TTC549 (cell line): Measurements from ENCODE around the gene LRRIQ1.

Experiments used
- FAIRE-seq: peaks from 2 replicates; lab custom pipeline; 2012; peaks lifted over from hg19 to GRCh38; lab: Jason Lieb, UNC

Gene LRRIQ1

DNA sequence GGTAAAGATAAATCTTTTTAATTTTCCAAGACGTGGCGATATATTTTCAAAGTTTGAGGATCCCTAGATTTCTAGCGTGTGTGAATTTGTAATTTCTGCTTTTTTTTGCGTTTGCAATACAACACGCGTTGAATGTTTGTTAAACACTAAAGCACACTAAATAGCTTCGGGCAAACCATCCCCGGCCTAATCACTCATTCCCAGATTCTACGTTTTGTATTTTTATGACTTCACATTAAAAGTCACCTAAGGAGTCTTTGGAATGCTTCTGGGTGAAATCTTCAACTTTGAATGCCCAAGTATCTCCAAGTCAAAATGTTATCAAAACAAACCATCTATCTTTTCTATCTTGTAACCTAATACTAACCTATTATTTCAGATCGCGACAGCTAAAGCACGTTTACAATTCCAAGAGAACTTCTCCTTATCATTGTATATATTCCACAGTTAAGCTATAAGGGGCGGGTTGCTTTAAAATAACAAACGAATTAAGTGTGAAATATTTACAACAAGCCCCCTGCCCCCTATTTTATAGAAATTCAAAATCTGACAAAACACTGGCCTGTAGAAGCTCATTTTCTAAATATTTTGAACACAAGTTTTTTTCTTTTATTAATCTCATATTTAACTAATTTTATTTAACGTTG lies 245.0 kb downstream of the LRRIQ1 start:
- FAIRE-seq: no peak

DNA sequence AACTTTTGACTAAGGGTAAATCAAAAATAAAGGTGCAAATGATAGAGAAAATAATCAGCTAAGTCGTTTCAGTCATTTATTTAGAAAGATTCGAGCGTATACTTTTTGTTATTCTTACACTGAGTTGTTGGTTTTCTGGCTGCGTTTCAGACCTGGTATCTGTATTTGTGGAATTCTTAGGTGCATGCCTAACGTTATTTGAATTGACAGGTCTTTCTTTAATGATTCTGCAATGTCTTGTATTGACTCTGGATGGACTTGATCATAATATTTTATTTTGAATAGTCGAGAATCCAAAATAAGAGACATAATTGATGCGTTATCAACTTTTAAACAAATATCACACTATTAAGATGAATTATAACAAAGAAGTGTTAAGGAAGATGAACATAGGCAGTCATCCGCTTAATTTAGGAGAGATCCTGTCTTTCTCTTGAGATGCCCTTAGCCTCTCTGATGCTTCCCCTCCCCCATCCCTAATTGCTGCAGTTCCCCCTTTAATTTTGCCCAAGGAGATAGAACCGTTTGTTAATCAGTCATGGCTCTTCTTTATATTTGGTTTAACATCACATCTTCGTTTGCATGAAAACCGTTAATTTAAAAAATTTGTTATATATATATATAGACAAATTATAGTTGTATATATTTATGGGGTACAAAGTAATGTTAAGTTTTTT lies 245.6 kb downstream of the LRRIQ1 start:
- no peak for FAIRE-seq

DNA sequence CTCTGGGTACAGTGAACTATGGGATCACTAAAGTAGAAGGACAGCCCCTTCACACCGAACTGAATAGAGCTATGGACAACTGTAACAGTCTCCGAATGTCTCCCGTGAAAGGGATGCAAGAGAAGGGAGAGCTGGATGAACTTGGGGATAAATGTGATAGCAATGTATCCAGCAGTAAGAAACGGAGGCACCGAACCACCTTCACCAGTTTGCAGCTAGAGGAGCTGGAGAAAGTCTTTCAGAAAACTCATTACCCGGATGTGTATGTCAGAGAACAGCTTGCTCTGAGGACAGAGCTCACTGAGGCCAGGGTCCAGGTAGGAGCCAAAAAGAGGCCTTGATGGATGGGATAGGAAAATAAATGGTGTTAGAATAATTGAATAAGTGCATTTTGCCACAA lies 247.4 kb downstream of the LRRIQ1 start:
- FAIRE-seq: no peak
